ENCODE measurements around the gene SYT12.

- TF ChIP-seq CTCF (IDR thresholded peaks at IDR 0.05) (no peak), POLR2A (IDR thresholded peaks at IDR 0.05) (no peak)
Observed at GRCh38 chr11:66978229-66978628, 44.7 kb upstream of the SYT12 start.

All from Peyer's patch (tissue), 4 donors.